HG03097 (cell line): Measurements from ENCODE around the gene ADGRB3.

ENCODE experiments used
- ATAC-seq: cut with Tn5 transposase; IDR thresholded peaks from one replicate; pipeline ENCODE4 v1.9.1; 2021; ENCODE audit not compliant: unreplicated experiment, low FRiP score

Gene ADGRB3

GRCh38 chr6:68634726-68635411 lies at the start of gene ADGRB3:
Gene ADGRB3, plus strand, starts transcription at chr6:68635282. Its CDS starts 3,394 bp downstream, at chr6:68638676.
- peak; percentile 84 for ATAC-seq

- no peak for ATAC-seq
Observed at GRCh38 chr6:68593558-68593957, 41.5 kb upstream of the ADGRB3 start.

GRCh38 chr6:68597642-68598041 lies 37.4 kb upstream of the ADGRB3 start:
- no peak for ATAC-seq

- ATAC-seq: no peak
Observed at GRCh38 chr6:68615938-68616337, 19.1 kb upstream of the ADGRB3 start.

GRCh38 chr6:68625998-68626397 lies 9.1 kb upstream of the ADGRB3 start:
- ATAC-seq: no peak

- ATAC-seq: no peak
Observed at GRCh38 chr6:68628161-68628560, 6.9 kb upstream of the ADGRB3 start.

- no peak for ATAC-seq
Observed at GRCh38 chr6:68632734-68633133, 2.3 kb upstream of the ADGRB3 start.

GRCh38 chr6:68633281-68633971 lies 1.7 kb upstream of the ADGRB3 start:
- ATAC-seq: no peak

GRCh38 chr6:68633972-68634725 lies 933 bp upstream of the ADGRB3 start:
- no peak for ATAC-seq

- no peak for ATAC-seq
Observed at GRCh38 chr6:68635412-68635705, 277 bp downstream of the ADGRB3 start.

- ATAC-seq: no peak
Observed at GRCh38 chr6:68635706-68636513, 828 bp downstream of the ADGRB3 start.

GRCh38 chr6:68636666-68637065 lies 1.6 kb downstream of the ADGRB3 start:
- ATAC-seq: no peak

GRCh38 chr6:68637071-68637470 lies 2.0 kb downstream of the ADGRB3 start:
- ATAC-seq: no peak

GRCh38 chr6:68637782-68638181 lies 2.7 kb downstream of the ADGRB3 start:
- no peak for ATAC-seq

GRCh38 chr6:68638230-68638900 lies 3.3 kb downstream of the ADGRB3 start:
- ATAC-seq: no peak

GRCh38 chr6:68639211-68639610 lies 4.1 kb downstream of the ADGRB3 start:
- no peak for ATAC-seq

- no peak for ATAC-seq
Observed at GRCh38 chr6:68639826-68640490, 4.9 kb downstream of the ADGRB3 start.

- no peak for ATAC-seq
Observed at GRCh38 chr6:68640491-68640835, 5.4 kb downstream of the ADGRB3 start.

- no peak for ATAC-seq
Observed at GRCh38 chr6:68641172-68641571, 6.1 kb downstream of the ADGRB3 start.

GRCh38 chr6:68642081-68642480 lies 7.0 kb downstream of the ADGRB3 start:
- ATAC-seq: no peak
